Brain microvascular endothelial cell (primary cell): ENCODE data around the gene AGAP2.

Experiments
- DNase-seq: peaks from one replicate; pipeline ENCODE4 v3.0.0-alpha.2; 2020
- H3K27ac ChIP-seq: fragments of 250-450 bp; sonication (Bioruptor Pico); 2 replicates; pipeline ENCODE4 v1.5.1; 2020; ENCODE audit warnings: mild to moderate bottlenecking, moderate library complexity
- H3K27me3 ChIP-seq: fragments of 250-450 bp; sonication (Bioruptor Pico); replicated peaks from 2 replicates; pipeline ENCODE4 v1.5.1; 2020; ENCODE audit warnings: mild to moderate bottlenecking
- H3K36me3 ChIP-seq: fragments of 250-450 bp; sonication (Bioruptor Pico); replicated peaks from 2 replicates; pipeline ENCODE4 v1.5.1; 2020; ENCODE audit warnings: mild to moderate bottlenecking
- H3K4me3 ChIP-seq: 2 replicates; pipeline ENCODE4 v1.5.1; 2011; ENCODE audit warnings: low read depth, mild to moderate bottlenecking, control low read depth, low read length, moderate library complexity
- CTCF ChIP-seq: IDR thresholded peaks from 2 replicates; pipeline ENCODE4 v1.5.1; 2011; ENCODE audit warnings: low read depth, mild to moderate bottlenecking, moderate library complexity, low read length, control low read depth, inconsistent platforms; ENCODE audit errors: missing control alignments
- in situ Hi-C: cut with HindIII; loops from 2 replicates; pipeline ENCODE4 v1.10.0; 2017; ENCODE audit warnings: low sequenced_read_pairs, low pct_ligation_motif_present

The AGAP2 gene

GRCh38 chr12:57763881-57764661 is 25.5 kb upstream of the AGAP2 start:
- no peak for TF ChIP-seq CTCF
- Histone ChIP-seq H3K36me3 (peaks cover 1% of the 10 kb centered on the region), H3K27me3 (peaks cover 27% of the 10 kb centered on the region), H3K4me3 (no peak overlapping the region), H3K27ac (no peak overlapping the region)
- in situ Hi-C loops: no loop called here
- no peak for DNase-seq

- Histone ChIP-seq H3K27me3 (peaks cover 27% of the 10 kb centered on the region), H3K4me3 (no peak overlapping the region), H3K36me3 (no peaks in the 10 kb centered on the region), H3K27ac (no peak overlapping the region)
- DNase-seq: no peak
- TF ChIP-seq CTCF: no peak
- in situ Hi-C loops: no loop called here
These were observed 23.9 kb upstream of the AGAP2 start for GRCh38 chr12:57762463-57762862.

GRCh38 chr12:57761391-57761998 is 23.0 kb upstream of the AGAP2 start:
- no peak for DNase-seq
- in situ Hi-C loops: no loop called here
- Histone ChIP-seq H3K27me3 (peaks cover 27% of the 10 kb centered on the region), H3K36me3 (no peaks in the 10 kb centered on the region), H3K4me3 (no peak overlapping the region), H3K27ac (no peak overlapping the region)
- TF ChIP-seq CTCF: no peak

GRCh38 chr12:57760347-57760982 is 21.9 kb upstream of the AGAP2 start:
- Histone ChIP-seq H3K4me3 (no peak overlapping the region), H3K27ac (no peak overlapping the region), H3K27me3 (peaks cover 18% of the 10 kb centered on the region), H3K36me3 (no peaks in the 10 kb centered on the region)
- no peak for DNase-seq
- in situ Hi-C loops: no loop called here
- no peak for TF ChIP-seq CTCF

GRCh38 chr12:57759360-57759980 is 20.9 kb upstream of the AGAP2 start:
- DNase-seq: no peak
- Histone ChIP-seq H3K36me3 (no peaks in the 10 kb centered on the region), H3K27me3 (peaks cover 8% of the 10 kb centered on the region), H3K4me3 (no peak overlapping the region), H3K27ac (no peak overlapping the region)
- in situ Hi-C loops: no loop called here
- TF ChIP-seq CTCF: peak; percentile 70
